22Rv1 (cell line): ENCODE measurements around the gene IFIT2.
"Not testable (repeated sequence)": the region's sequence is repeated elsewhere in the genome, so short reads cannot be mapped to it uniquely, and the experiment has no call there.

ENCODE experiments used
- H3K27ac ChIP-seq: fragments of 450-650 bp; 2 replicates; pipeline ENCODE4 v1.5.1; 2017
- CTCF ChIP-seq: fragments of 450-650 bp; IDR thresholded peaks from 2 replicates; pipeline ENCODE4 v1.5.1; 2017; ENCODE audit warnings: mild to moderate bottlenecking
- ZFX ChIP-seq: fragments of 450-650 bp; IDR thresholded peaks from 2 replicates; pipeline ENCODE4 v1.6.1; 2017; ENCODE audit warnings: antibody characterized with exemption, borderline replicate concordance

The IFIT2 gene

GRCh38 chr10:89330537-89331212 is 28.8 kb downstream of the IFIT2 start:
- TF ChIP-seq ZFX (no peak), CTCF (no peak)
- no peak overlapping the region for H3K27ac ChIP-seq

- not testable (repeated sequence) for H3K27ac ChIP-seq
Observed at GRCh38 chr10:89331487-89332122, 29.8 kb downstream of the IFIT2 start.

- H3K27ac ChIP-seq: no peak overlapping the region
- TF ChIP-seq ZFX (no peak), CTCF (no peak)
Observed at GRCh38 chr10:89332123-89332633, 30.3 kb downstream of the IFIT2 start.

- H3K27ac ChIP-seq: no peak overlapping the region
- TF ChIP-seq CTCF (no peak), ZFX (no peak)
Observed at GRCh38 chr10:89335226-89335625, 33.4 kb downstream of the IFIT2 start.

- TF ChIP-seq ZFX (no peak), CTCF (no peak)
- H3K27ac ChIP-seq: no peak overlapping the region
Observed at GRCh38 chr10:89336241-89336640, 34.4 kb downstream of the IFIT2 start.

- TF ChIP-seq CTCF (no peak), ZFX (no peak)
- H3K27ac ChIP-seq: no peak overlapping the region
Observed at GRCh38 chr10:89337484-89337883, 35.6 kb downstream of the IFIT2 start.

GRCh38 chr10:89338713-89339112 is 36.9 kb downstream of the IFIT2 start:
- no peak overlapping the region for H3K27ac ChIP-seq

More at GRCh38 chr10:89338713-89339112, 36.9 kb downstream of the IFIT2 start:
- TF ChIP-seq ZFX (no peak), CTCF (no peak)
